Kidney (tissue), 14 donors: ENCODE results near the gene HPSE2. TPM values are rescaled to one million over a fixed set of nuclear protein-coding genes. Genes with fewer than 3 reads are reported as not detected.

Source experiments
- DNase-seq, 5 donors: peaks; one replicate each; pipeline ENCODE4 v3.0.0-alpha.2; 2013 to 2020
- FAIRE-seq: peaks from 2 replicates; lab custom pipeline; 2012; peaks lifted over from hg19 to GRCh38; lab: Jason Lieb, UNC
- H3K27ac ChIP-seq, 2 donors: one replicate each; pipeline ENCODE4 v1.7.0; 2013; ENCODE audit warnings: low read depth in 2 of 2, low read length in 2 of 2, inconsistent platforms in 1 of 2
- H3K27me3 ChIP-seq: one replicate; pipeline ENCODE4 v1.7.1; 2013; ENCODE audit warnings: low read length, inconsistent platforms; ENCODE audit not compliant: control insufficient read depth, insufficient read depth
- H3K36me3 ChIP-seq, 3 donors: one replicate each; pipeline versions ENCODE4 v1.7.0 to v1.7.1; 2013; ENCODE audit warnings: low read length in 3 of 3, control low read depth in 1 of 3, inconsistent platforms in 1 of 3; ENCODE audit not compliant: insufficient read depth in 3 of 3, control insufficient read depth in 2 of 3
- H3K4me1 ChIP-seq, 3 donors: one replicate each; pipeline versions ENCODE4 v1.7.0 to v1.7.1; 2013; ENCODE audit warnings: low read length in 3 of 3, inconsistent platforms in 1 of 3, low read depth in 1 of 3; ENCODE audit not compliant: control insufficient read depth in 2 of 3, insufficient read depth in 2 of 3
- H3K4me3 ChIP-seq, 3 donors: one replicate each; pipeline versions ENCODE4 v1.7.0 to v1.8.1; 2013; ENCODE audit warnings: low read length in 3 of 3, control low read depth in 1 of 3, inconsistent platforms in 1 of 3
- H3K9ac ChIP-seq, 3 donors: one replicate each; pipeline versions ENCODE4 v1.7.0 to v1.7.1; 2013; ENCODE audit warnings: low read length in 3 of 3, control low read depth in 1 of 3, inconsistent platforms in 1 of 3
- H3K9me3 ChIP-seq, 3 donors: one replicate each; pipeline versions ENCODE4 v1.7.0 to v1.7.1; 2013; ENCODE audit warnings: low read length in 3 of 3, control low read depth in 1 of 3, inconsistent platforms in 1 of 3; ENCODE audit not compliant: control insufficient read depth in 2 of 3, insufficient read depth in 1 of 3
- intact Hi-C: fragments of 100-400 bp; cut with DNase I; formaldehyde crosslinking; loops from one replicate; pipeline ENCODE4 v1.11.1; 2022
- polyA plus RNA-seq: library from polyadenylated mRNA; stranded (reverse); fragments of 350-450 nt; fragmentation: Illumina TruSeq; extraction: RNeasy Lipid Tissue Mini Kit (QIAGEN cat#74804); gene quantifications from one replicate; pipeline ENCODE4 v1.2.3, GENCODE V29; 2014; ENCODE audit warnings: low read depth, low replicate concordance; ENCODE audit not compliant: insufficient read depth
- total RNA-seq: library from RNA; stranded (reverse); fragmentation: NEBNext Ultra II Directional; extraction: Animal tissue kit (Norgen Biotek cat#: 25700); gene quantifications from one replicate; pipeline ENCODE4 v1.2.1, GENCODE V29; 2021
- TF ChIP-seq, protein P1 (sequence below): IDR thresholded peaks from 3 replicates; pipeline ENCODE4 v1.5.1; 2012; ENCODE audit warnings: mild to moderate bottlenecking, moderate library complexity, borderline replicate concordance; ENCODE audit not compliant: insufficient read depth; ENCODE audit errors: extremely low read depth
- donor health status: control.
- donor health status: control.
- donor health status: control.
- donor health status: control.
- donor health status: control.
- donor health status: DM: yes; HTN: yes; CAD: no.
- donor health status: Normal renal cell carcinoma (clear cell type).

The HPSE2 gene
- total and polyA plus RNA-seq, 2 donors from 2014 or later = 1.4 to 3.0 TPM

DNA sequence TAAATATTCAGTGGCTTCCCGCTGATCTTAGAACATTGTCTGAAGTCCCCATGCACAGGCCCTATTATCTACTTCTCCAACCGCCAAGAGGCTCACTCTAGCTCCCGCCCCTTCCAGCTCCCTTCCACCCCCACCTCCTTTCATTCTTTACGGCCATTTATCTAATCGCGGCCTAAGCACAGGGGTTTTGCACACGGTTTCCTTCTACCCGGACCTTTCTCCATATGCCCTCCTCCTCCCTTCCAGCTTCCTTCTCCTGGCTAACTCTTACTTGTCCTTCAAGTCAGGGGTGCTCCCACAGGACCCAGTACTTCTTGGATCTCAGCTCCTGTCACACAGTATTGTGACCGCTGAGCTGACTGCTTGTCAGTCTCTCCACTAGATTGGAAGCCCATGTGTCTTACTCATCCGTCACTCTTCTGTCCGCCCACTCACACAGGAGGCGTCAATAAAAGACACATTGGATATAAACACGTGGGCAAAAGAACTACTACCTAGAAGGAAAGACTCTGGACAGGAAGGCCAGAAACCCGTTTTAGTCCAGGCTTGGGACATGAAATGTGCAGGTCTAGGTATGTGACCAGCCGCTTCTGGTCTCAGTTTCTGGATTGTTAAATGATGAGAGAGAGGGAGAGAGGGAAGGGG is 768.7 kb downstream of the HPSE2 start:
- Histone ChIP-seq H3K9ac (no peak overlapping the region), H3K36me3 (no peaks in the 10 kb centered on the region), H3K4me3 (no peak overlapping the region), H3K4me1 (peaks cover 0 to 3% (median 0%) of the 10 kb centered on the region in 3 donors), H3K27me3 (no peaks in the 10 kb centered on the region), H3K9me3 (no peaks in the 10 kb centered on the region), H3K27ac (no peak overlapping the region)
- no peak for FAIRE-seq
- TF ChIP-seq, protein P1, sequence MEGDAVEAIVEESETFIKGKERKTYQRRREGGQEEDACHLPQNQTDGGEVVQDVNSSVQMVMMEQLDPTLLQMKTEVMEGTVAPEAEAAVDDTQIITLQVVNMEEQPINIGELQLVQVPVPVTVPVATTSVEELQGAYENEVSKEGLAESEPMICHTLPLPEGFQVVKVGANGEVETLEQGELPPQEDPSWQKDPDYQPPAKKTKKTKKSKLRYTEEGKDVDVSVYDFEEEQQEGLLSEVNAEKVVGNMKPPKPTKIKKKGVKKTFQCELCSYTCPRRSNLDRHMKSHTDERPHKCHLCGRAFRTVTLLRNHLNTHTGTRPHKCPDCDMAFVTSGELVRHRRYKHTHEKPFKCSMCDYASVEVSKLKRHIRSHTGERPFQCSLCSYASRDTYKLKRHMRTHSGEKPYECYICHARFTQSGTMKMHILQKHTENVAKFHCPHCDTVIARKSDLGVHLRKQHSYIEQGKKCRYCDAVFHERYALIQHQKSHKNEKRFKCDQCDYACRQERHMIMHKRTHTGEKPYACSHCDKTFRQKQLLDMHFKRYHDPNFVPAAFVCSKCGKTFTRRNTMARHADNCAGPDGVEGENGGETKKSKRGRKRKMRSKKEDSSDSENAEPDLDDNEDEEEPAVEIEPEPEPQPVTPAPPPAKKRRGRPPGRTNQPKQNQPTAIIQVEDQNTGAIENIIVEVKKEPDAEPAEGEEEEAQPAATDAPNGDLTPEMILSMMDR = no peak
- intact Hi-C loops = loop anchor here (5.0 kb wide), 1 partner anchor 780 kb away; no protein-coding TSS in a partner anchor
- DNase-seq = no peak

DNA sequence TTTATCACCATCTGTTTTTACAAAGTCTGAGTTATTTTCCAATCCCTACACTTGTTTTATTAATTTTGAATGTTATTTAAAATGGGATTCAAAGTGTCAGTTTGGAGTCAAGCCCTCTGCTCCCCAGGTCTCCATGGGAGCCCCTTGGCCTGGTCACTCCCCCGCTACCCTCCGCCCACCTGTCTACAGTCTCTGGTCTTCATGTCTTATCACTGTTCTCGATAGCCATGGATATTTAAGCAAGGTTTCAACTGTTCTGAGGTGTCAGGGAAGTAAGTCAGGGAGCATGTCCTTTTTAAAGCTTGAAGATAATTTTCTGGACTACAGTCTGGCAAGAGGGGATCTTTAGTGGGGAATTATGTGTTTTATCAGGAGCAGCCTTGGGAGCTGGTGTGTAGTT is 769.8 kb downstream of the HPSE2 start:
- TF ChIP-seq, protein P1 = no peak
- H3K4me1 ChIP-seq = peaks cover 0 to 3% (median 0%) of the 10 kb centered on the region in 3 donors
- intact Hi-C loops = loop anchor here (5.0 kb wide), 1 partner anchor 781 kb away; no protein-coding TSS in a partner anchor
- no peak overlapping the region for H3K4me3 ChIP-seq
- H3K36me3 ChIP-seq = no peaks in the 10 kb centered on the region
- FAIRE-seq (no peak), DNase-seq (no peak)
- H3K27ac ChIP-seq = no peak overlapping the region
- no peaks in the 10 kb centered on the region for H3K27me3 ChIP-seq
- no peak overlapping the region for H3K9ac ChIP-seq
- no peaks in the 10 kb centered on the region for H3K9me3 ChIP-seq

DNA sequence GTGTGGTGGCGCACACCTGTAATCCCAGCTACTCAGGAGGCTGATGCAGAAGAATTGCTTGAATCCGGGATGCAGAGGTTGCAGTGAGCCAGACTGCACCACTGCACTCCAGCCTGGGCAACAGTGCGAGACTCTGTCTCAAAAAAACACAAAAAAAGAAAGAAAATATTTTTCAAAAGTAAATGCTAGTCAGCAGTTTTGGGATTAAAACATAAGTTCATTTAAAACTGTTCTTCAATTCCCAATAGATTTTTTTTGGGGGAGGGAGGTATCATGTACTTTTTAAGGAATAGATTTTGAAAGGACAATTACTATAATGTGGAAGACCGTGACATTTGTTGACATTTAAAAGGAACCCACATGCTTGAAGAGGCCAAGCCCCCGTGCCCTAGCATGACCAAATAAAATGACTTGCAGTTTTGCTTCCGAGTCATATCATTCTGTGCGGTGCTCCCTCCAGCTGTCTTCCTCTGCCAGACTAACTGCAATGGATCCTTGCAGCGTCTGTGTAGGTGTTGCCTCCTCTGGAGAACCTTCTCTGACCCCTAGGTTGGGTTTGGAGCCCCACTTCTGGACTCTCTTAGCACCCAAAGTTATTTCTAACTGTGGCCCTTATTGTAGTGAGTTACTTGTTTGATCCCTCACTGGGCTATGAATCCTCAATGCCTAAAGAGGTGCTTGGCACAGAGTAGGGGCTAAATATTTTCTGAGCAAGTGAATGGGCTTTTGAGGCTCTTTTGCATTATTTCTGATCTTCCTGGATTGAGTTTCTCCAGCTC is 771.5 kb downstream of the HPSE2 start:
- Histone ChIP-seq H3K4me3 (no peak overlapping the region), H3K27me3 (no peaks in the 10 kb centered on the region), H3K4me1 (peaks cover 0 to 3% (median 0%) of the 10 kb centered on the region in 3 donors), H3K9ac (no peak overlapping the region), H3K27ac (no peak overlapping the region), H3K36me3 (no peaks in the 10 kb centered on the region), H3K9me3 (no peaks in the 10 kb centered on the region)
- DNase-seq (no peak), FAIRE-seq (no peak)
- intact Hi-C loops = no loop called here
- TF ChIP-seq, protein P1 = no peak
